Urothelium cell line (cell line): ENCODE measurements around the gene CLDN20.
A peak's percentile ranks its signal among the peaks of the same experiment; 100 is the strongest.

ENCODE experiments used
- DNase-seq: peaks from one replicate; pipeline ENCODE4 v3.0.0; 2011; ENCODE audit warnings: low spot score, mixed read lengths
- FAIRE-seq: peaks from 2 replicates; lab custom pipeline; 2011; peaks lifted over from hg19 to GRCh38; lab: Jason Lieb, UNC

CLDN20 gene

DNA sequence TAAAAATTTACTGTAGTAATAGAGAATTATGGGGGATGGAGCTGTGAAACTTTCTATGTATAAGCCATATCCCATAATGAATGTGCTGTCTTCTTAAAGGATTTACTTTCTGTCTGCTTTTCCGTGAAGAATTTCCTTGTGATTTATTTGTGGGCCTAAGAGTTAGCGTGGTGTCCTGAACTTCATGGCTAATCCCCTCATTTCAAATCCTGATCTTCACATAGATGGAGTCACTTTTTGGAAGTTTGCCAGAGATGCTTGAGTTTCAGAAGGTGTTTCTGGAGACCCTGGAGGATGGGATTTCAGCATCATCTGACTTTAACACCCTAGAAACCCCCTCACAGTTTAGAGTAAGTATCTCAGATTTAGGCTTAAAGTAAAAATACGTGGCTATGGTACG is 19.4 kb upstream of the CLDN20 start:
- FAIRE-seq (no peak), DNase-seq (no peak)

DNA sequence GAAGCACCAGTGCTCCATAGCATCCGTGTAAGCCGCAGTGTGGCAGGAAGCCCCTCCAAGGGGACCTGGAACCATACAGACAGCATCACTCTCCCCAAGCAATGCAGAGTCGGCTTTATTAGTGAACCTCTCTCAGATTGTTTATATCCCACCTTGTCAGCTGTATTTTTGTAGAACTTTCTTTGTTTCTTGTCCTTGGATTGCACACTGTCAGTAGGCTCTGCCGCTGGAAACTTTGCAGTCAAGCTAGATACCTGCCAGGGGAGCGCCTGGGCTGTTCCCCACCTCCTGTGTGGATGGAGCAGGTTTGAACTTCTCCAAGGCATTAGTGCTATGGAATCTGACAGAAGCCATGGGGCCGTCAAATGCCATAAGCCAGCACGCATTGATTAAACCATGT is 18.6 kb upstream of the CLDN20 start:
- DNase-seq (no peak), FAIRE-seq (no peak)

DNA sequence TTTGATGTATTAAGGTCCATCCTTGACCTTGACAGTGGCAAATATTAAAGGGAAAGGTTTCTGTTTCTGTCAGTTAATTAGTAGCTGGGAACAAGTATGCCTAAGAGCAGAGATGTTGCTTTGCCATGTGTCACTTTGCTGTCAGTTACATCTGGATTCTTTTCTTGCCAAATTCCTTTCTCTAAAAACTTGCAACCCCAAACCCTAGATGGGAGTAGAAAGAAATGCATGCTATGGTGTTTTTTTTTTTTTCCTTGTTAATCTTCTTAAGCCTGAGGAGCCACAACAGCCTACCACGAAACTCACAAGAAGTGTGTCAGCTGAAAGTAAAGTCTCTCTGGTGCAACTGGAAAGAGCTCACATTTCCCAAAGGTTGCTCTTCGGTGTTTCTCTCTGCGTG is 18.0 kb upstream of the CLDN20 start:
- DNase-seq (no peak), FAIRE-seq (no peak)

DNA sequence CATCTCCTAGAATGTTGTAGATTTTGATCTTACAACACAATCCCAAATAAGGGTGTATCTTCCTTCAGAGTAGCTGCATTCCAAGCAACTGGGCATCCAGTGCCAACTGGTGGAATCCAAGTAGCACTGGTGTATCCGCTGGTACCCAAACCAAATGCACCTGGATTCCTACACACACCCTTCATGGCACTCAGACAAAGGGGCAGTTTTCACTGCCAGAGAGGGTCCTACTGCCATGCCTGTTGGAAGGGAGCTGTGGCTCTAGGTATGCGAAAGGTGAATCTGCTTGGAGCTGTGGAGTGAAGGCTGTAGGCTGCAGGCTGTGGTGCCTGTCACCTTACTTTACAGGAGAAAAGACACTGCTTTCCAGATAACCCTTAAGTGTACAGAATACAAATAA is 17.0 kb upstream of the CLDN20 start:
- no peak for FAIRE-seq
- no peak for DNase-seq

DNA sequence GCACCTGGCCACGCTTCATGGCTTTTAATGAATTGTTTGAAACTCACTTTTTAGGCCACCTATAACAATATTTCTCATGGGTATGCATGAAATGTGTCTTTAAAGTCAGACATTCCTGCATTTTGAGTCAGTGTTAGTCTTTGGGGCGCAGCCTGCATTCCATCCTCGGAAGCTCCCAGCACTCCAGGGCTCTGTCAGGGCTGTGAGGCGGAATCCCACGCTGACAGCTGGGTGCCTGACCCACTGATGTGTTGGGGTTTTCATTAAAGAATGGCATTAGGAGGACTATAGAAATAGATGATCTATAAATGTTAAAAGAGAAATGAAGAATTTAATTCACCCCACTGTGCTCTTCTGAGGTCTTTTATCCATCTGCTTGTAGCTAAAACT is 16.2 kb upstream of the CLDN20 start:
- DNase-seq (no peak), FAIRE-seq (no peak)

DNA sequence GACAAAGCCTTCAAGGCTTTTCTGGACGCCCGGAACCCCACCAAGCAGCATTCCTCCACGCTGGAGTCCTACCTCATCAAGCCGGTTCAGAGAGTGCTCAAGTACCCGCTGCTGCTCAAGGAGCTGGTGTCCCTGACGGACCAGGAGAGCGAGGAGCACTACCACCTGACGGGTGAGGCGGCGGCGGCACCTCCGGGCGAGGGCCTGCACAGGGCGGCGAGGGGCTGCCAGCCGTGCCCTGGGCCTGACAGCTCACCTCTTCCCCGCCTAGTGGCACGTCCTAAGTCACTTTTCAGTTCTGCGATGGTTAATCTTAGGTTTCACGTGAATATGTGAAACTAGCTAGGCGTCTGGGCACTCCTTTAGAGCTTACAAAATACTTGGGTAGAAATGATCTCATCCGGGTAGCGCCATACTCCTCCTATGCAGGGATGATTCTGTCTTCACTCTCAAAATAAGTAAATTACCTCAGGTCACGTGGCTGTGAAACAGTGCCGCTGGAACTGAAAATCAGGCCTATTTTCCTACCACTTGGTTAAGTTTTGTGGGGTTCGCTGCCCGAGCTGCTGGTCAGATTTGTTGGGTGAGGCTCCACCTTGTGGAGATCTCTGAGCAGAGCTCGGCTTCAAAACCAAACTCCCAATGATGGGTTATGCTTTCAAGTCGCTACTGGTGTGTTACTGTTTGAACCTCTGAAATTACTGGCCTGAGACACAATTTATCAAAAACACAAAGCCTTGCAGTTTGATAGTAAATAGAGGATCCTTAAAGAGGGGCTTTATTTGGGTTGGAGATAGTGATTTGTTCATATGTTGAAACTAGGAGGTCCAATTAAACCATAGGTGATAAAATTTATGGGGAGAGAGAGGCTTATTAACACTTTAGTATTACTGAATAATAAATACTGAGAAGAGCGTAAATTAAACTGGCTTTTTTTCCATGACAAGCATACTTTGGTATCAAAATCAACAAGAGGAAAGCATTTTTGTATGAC is 15.5 kb upstream of the CLDN20 start:
- DNase-seq (peak; percentile 22), FAIRE-seq (no peak)

DNA sequence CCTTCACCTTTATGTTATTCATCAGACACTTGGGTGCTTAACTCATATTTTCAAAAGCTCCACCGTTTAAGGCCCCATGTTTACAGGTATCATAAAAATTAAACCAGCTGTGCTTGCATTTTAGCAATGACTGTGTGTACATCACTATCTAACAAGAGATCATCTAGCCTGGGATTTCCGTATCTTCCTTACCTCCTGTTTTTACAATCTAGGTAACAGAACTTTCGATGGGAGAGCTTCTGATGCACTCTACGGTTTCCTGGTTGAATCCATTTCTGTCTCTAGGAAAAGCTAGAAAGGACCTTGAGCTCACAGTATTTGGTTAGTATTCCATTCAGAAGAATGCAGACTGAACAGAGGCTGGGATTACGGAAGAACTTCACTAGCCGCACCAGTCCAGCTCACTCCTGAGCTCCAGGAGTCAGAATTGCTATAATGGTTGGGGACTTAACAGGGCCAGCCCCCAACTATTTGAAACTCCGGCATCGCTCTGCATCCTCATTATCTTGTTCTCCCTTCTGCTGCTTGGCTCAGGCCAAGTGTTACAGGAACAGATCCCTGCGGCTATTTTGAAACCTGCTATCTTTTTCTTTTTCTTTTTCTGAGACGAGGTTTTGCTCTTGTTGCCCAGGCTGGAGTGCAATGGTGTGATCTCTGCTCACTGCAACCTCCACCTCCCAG is 13.0 kb upstream of the CLDN20 start:
- DNase-seq (no peak), FAIRE-seq (no peak)

DNA sequence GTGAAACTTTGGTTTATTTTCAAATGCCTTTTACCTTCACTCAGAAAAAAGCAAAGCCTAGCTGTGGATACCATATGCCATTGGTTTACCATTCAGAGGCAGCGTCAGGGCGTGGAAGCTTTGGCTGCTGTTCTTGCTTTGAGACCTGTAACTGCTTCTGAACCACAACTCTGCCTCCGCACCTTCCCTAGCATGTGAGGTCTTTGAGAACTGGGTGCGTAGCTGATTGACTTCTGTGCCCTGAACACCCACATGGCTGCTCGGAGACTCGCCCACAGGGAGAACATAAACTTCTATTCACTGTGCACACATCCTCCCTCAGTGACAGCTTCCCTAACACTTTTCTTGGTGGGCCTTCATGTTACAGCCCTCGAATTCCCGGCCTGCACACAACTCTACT is 11.2 kb upstream of the CLDN20 start:
- DNase-seq: no peak
- no peak for FAIRE-seq

DNA sequence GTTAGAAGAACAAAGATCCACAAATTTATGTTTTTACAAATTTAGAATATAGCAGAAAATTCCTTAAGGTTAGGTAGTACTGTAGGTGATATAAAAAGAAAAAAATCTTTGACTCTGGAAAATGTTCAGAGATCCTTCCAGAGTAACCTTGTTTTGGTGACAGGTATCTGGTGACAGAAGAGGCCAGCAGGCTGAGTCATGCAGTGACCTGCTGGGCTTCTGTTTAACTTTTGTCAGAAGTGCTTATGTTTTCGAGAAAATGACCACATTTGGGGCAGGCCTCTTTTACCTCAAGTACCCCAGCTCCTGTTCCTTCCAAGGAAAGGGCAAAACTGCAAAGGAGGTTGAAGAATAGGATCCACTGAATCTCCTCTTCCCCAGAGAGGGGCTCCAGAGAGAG is 10.5 kb upstream of the CLDN20 start:
- FAIRE-seq (no peak), DNase-seq (no peak)

DNA sequence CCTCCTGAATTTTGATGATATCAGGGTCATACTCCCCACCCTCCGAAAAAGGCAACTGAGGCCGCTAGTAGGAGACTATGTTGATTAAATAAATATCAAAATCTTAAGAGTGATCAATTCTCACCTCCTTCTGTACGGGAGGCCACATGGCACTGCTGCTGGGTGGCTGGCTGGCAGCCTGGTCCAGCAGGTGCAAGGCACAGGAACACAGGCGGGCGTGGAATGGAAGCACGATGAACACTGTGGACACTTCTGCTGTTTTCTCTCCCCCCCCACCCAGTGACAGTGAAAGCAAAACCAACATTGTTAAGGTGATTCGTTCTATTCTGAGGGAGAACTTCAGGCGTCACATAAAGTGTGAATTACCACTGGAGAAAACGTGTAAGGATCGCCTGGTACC is 9.7 kb upstream of the CLDN20 start:
- DNase-seq: no peak

DNA sequence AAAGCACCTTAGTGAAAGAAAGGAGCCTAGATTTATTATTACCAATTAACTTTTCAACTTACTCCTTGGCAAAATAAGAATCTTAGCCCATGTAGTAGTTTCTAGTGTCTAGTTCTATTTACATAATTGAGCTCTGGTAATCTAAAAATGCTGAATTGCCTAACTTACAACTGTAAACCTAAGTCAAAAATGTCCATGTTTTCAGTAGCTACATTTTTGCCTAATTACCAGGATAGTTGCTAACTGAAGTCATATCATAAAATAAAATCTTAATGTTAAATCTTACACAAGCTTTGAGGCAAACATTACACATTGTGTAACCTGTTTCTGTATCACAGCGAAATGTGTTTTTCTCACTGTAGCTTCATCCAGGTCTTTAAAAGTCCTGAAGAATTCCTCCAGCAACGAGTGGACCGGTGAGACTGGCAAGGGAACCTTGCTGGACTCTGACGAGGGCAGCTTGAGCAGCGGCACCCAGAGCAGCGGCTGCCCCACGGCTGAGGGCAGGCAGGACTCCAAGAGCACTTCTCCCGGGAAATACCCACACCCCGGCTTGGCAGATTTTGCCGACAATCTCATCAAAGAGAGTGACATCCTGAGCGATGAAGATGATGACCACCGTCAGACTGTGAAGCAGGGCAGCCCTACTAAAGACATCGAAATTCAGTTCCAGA is 7.6 kb upstream of the CLDN20 start:
- no peak for FAIRE-seq
- no peak for DNase-seq

More for the DNA sequence above, 9.7 kb upstream of the CLDN20 start:
- FAIRE-seq: no peak

DNA sequence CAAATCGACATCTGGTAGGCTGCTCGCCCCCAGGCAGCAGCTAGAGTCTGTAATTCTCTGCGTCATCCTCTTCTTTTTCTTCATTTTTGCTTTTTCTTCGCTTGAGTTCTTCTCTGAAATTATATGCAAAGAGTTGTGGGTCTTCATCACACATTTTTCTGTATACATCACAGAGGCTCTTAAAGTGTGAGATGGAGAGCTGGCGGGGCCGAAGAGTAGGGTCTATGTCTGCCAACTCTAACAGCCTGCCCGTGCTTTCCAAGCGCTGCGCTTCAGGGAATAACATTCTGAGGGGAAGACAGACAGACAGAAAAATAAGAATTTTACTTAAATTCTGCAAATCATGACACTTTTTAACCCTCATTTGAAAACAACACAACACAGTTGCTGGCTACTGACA is 6.0 kb upstream of the CLDN20 start:
- DNase-seq: no peak
- FAIRE-seq: no peak

DNA sequence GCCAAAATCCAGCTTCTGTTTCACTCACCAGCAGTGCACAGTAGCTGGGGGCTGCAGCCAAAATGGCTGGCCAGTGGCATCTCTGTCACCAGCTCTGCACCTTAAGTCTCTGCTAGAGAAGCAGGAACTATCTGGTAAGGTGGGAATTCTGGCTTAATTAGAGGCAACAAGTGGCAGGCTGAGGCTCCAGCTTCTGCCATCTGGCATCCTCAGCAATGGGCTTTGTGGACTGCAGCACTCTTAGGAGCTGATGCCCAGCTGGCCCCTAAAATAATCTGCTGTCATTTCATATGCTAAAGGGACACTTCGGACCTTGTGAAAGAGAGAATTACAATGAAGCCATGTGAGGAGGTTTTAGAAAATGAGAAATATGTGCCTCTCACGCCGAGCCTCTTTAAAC is 4.6 kb upstream of the CLDN20 start:
- DNase-seq (no peak), FAIRE-seq (no peak)

DNA sequence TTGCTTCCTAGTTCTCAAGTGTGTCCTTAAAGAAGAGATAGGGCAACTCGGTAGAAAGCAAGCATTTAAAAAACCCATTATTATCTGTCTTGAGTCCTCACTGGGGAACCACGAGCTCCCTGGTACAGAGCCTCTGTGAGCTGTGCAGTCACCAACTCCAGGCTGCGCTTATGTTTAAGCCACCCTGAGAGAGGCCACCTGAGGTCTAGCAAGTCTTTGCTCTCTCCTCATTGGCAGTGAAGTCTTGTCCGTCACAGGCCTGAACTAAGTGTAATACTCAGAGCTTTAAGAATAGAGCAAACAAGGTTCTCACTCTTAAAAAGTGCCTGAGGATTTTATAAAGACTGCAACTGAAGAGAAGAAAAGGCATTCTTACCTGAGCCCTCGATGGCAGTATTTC is 3.9 kb upstream of the CLDN20 start:
- no peak for FAIRE-seq

DNA sequence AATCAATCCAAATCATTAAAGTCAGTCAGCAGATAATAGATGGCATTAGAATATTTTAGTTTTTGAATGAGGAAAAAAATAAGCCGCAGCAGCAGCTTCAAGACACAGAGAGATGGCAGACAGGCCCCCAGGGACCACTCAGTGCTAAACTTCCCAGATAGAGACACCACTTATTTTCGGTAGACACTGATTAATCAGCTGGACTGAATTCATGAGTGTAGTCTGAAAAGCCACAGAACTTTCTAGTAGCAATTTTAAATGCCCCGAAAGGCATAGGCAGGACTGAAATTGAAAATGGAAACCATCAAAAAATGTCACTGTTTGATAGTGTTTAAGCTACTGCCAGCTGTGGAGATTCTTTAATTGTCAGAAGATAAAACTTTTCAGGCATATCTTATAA is 3.1 kb upstream of the CLDN20 start:
- no peak for FAIRE-seq
- no peak for DNase-seq

More for the DNA sequence above, 3.9 kb upstream of the CLDN20 start:
- no peak for DNase-seq

DNA sequence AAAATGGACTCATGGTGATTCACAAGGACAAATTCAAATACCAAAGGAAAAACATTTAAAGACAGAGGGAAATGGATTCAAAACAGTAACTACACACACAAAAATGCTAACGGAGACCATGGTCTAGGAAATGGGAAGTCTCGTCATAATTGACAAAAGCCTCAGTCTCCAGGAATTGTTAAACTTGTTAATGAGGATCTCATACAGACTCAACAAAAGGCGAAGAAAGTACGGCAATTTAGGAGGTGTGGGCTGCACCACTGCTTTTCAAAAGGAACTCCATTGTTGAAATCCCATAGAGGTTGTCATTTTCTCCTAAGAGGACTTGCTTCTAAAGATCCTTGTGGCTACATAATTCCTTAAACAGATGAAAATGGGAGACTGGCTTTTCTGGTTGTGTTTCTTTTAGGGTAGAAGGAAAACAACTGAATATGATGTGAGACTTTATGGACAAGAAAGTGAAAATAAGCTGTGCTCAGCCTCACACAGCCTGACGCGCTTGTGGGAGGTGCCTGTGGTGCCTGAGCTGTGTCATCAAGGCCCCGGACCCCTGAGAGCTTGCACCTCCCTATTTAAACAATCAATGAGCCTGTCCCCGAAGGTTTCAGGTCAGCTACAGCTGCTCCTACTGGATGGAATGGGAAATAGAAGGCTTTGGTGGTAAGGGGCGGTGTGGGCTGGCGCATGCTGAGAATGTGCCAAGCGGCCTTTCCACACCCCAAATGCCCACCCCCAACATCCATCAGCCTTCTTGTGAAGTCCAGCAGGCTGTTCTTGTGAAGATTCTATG is 2.5 kb upstream of the CLDN20 start:
- FAIRE-seq (no peak), DNase-seq (no peak)

DNA sequence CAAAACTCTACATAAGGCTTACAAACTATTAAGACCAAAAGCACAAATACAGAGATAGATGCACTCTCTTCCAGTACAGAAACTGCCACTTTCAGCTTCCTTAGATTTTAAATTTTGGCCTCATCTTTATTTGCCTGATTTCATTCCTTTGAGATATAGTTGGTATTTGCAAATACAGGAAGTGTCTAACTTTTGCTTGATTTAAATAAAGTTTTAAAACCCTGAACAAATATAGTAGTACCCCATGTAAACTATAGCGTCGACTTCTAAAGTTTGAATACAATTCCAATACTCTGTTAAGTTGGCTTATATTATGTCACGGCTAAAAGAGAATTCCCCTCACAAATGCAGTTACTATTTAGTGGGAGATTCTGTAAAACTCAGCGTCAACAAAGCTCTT is 1.2 kb upstream of the CLDN20 start:
- DNase-seq (no peak), FAIRE-seq (no peak)

DNA sequence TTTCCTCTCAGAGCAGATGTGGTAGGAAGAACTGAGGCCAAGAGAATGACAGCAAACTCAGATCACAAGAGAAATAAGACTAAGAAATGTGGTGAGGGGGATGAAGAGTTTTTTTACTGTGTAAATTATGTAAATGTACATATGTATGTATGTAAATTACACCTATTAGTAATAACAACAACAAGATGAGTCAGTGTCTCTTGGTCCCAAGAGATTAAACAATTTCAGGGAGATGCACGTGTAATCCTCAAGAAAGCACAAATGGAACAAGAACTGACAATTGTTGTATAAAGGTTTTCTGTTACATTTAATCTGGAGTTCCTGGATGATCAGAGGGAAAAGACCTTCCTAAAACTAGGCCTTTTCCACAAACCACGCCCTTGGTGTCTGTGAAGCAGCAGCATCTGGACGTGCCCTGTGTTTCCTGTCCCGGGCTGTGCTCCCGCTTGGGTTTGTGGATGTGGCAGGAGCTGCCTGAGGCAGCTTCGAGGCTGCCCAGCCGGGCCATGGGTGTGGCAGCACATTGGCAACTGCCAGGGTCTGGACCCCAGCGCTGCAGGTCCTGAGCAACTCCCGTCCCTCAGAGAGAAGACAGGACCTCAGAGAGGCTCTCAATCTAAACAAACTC is 994 bp downstream of the CLDN20 start:
- FAIRE-seq (no peak), DNase-seq (no peak)

DNA sequence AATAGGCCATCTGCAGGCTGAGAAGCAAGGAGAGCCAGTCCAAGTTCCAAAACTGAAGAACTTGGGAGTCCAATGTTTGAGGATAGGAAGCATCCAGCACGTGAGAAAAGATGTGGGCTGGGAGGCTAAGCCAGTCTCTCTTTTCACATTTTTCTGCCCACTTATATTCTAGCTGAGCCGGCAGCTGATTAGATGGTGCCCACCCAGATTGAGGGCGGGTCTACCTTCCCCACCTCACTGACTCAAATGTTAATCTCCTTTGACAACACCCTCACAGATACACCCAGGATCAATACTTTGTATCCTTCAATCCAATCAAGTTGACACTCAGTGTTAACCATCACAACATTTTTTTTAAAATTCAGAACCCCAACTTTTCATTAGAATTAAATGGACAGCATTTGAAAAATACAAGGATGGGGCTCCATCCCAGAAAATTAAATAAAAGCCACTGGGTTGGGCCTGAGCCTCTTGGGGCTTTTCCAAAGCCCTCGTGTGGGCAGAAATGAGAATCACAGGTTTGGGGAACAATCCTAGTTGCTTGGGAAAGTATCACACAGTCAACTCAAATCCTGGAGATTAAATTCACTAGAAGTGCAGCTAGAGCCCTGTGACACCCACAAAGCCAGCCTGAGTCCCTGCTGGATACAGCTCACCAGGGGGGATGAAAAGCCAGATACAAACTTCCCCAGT is 2.2 kb downstream of the CLDN20 start:
- DNase-seq (no peak), FAIRE-seq (no peak)

DNA sequence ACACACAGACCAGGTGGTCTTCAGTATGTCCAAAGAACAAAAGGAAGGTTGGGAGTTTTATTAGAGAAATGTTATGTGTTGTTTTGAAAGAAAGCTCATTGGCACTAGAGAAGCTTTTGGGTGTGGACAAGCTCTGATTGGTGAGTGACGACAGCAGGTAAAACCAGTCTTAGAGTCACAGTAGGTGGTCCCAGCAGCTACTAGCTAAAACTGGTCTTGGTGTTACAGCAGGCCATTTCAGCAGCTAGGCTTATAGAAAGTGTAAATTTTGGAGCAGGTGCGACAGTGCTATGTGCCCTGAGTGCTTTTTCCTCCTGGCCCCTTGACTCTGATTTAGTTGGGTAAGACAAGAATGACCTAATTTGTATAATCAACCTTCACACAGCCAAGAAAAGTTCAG is 3.6 kb downstream of the CLDN20 start:
- FAIRE-seq: no peak
- DNase-seq: no peak
